NT2/D1 (cell line): Measurements from ENCODE around the gene PPP1CB.

Experiments used
- YY1 ChIP-seq: IDR thresholded peaks from 2 replicates; pipeline ENCODE4 v1.6.1; 2011; ENCODE audit not compliant: insufficient read length, insufficient read depth
- ZNF274 ChIP-seq: IDR thresholded peaks from 2 replicates; pipeline ENCODE4 v1.6.1; 2011; ENCODE audit warnings: mild to moderate bottlenecking, low read depth, low read length

- TF ChIP-seq YY1 (no peak), ZNF274 (no peak)
Observed at GRCh38 chr2:28835781-28836180, 84.2 kb downstream of the PPP1CB start.
